ENCODE measurements around the gene JPH3. TPM values are rescaled to one million over a fixed set of nuclear protein-coding genes. Genes with fewer than 3 reads are reported as not detected.
"Not testable (repeated sequence)": the region's sequence is repeated elsewhere in the genome, so short reads cannot be mapped to it uniquely, and the experiment has no call there.

Gene JPH3
- total and polyA plus RNA-seq, 4 donors = 12.6 to 79.7 (median 54.0) TPM

- no peak overlapping the region for H3K4me3 ChIP-seq (ENCODE audit: low read depth, low read length)
- no peak overlapping the region for H3K27ac ChIP-seq (ENCODE audit: low read depth, low read length)
- H3K36me3 ChIP-seq (ENCODE audit: control insufficient read depth, insufficient read depth, low read length) = no peaks in the 10 kb centered on the region
- no peaks in the 10 kb centered on the region for H3K9me3 ChIP-seq (ENCODE audit: control insufficient read depth, insufficient read depth, low read length)
- peaks cover 23% of the 10 kb centered on the region for H3K4me1 ChIP-seq (ENCODE audit: control insufficient read depth, insufficient read depth, low read length)
- 39% methylated on average over 5 of the region's 11 CpGs for WGBS (ENCODE audit: insufficient coverage)
- DNase-seq (ENCODE audit: low read depth in 4 of 6, low spot score in 6 of 6) = peak in 1 of 6 donors; percentile 8
- no peaks in the 10 kb centered on the region for H3K27me3 ChIP-seq (ENCODE audit: control insufficient read depth, insufficient read depth, low read length)
Measured at GRCh38 chr16:87571868-87572244, 30.5 kb upstream of the JPH3 start.

GRCh38 chr16:87572959-87573358 lies 29.3 kb upstream of the JPH3 start:
- WGBS (ENCODE audit: insufficient coverage) = no CpG with 5 or more reads among the region's 6 CpGs
- Histone ChIP-seq H3K4me3 (ENCODE audit: low read depth, low read length) (no peak overlapping the region), H3K4me1 (ENCODE audit: control insufficient read depth, insufficient read depth, low read length) (peaks cover 23% of the 10 kb centered on the region)

GRCh38 chr16:87575027-87575804 lies 27.1 kb upstream of the JPH3 start:
- H3K27me3 ChIP-seq (ENCODE audit: control insufficient read depth, insufficient read depth, low read length) = no peaks in the 10 kb centered on the region
- peaks cover 19% of the 10 kb centered on the region for H3K4me1 ChIP-seq (ENCODE audit: control insufficient read depth, insufficient read depth, low read length)
- no peaks in the 10 kb centered on the region for H3K9me3 ChIP-seq (ENCODE audit: control insufficient read depth, insufficient read depth, low read length)
- no peak for DNase-seq (ENCODE audit: low read depth in 4 of 6, low spot score in 6 of 6)
- H3K36me3 ChIP-seq (ENCODE audit: control insufficient read depth, insufficient read depth, low read length) = no peaks in the 10 kb centered on the region
- no peak overlapping the region for H3K27ac ChIP-seq (ENCODE audit: low read depth, low read length)
- WGBS (ENCODE audit: insufficient coverage) = 57% methylated on average over 9 of the region's 13 CpGs
- no peak overlapping the region for H3K4me3 ChIP-seq (ENCODE audit: low read depth, low read length)

More at GRCh38 chr16:87572959-87573358, 29.3 kb upstream of the JPH3 start:
- no peaks in the 10 kb centered on the region for H3K9me3 ChIP-seq (ENCODE audit: control insufficient read depth, insufficient read depth, low read length)
- no peak for DNase-seq (ENCODE audit: low read depth in 4 of 6, low spot score in 6 of 6)
- H3K36me3 ChIP-seq (ENCODE audit: control insufficient read depth, insufficient read depth, low read length) = no peaks in the 10 kb centered on the region
- H3K27ac ChIP-seq (ENCODE audit: low read depth, low read length) = no peak overlapping the region
- no peaks in the 10 kb centered on the region for H3K27me3 ChIP-seq (ENCODE audit: control insufficient read depth, insufficient read depth, low read length)

GRCh38 chr16:87576171-87576570 lies 26.1 kb upstream of the JPH3 start:
- Histone ChIP-seq H3K36me3 (ENCODE audit: control insufficient read depth, insufficient read depth, low read length) (no peaks in the 10 kb centered on the region), H3K27ac (ENCODE audit: low read depth, low read length) (no peak overlapping the region), H3K27me3 (ENCODE audit: control insufficient read depth, insufficient read depth, low read length) (no peaks in the 10 kb centered on the region), H3K4me3 (ENCODE audit: low read depth, low read length) (no peak overlapping the region), H3K4me1 (ENCODE audit: control insufficient read depth, insufficient read depth, low read length) (peaks cover 10% of the 10 kb centered on the region), H3K9me3 (ENCODE audit: control insufficient read depth, insufficient read depth, low read length) (no peaks in the 10 kb centered on the region)
- no peak for DNase-seq (ENCODE audit: low read depth in 4 of 6, low spot score in 6 of 6)
- 44% methylated on average over 15 of the region's 16 CpGs for WGBS (ENCODE audit: insufficient coverage)

GRCh38 chr16:87578142-87578930 lies 24.0 kb upstream of the JPH3 start:
- H3K4me3 ChIP-seq (ENCODE audit: low read depth, low read length); H3K9me3 ChIP-seq (ENCODE audit: control insufficient read depth, insufficient read depth, low read length); H3K36me3 ChIP-seq (ENCODE audit: control insufficient read depth, insufficient read depth, low read length); H3K27me3 ChIP-seq (ENCODE audit: control insufficient read depth, insufficient read depth, low read length); DNase-seq (ENCODE audit: low read depth in 4 of 6, low spot score in 6 of 6); H3K27ac ChIP-seq (ENCODE audit: low read depth, low read length): not testable (repeated sequence)
- 100% methylated on average over 3 of the region's 16 CpGs for WGBS (ENCODE audit: insufficient coverage)
- peaks cover 17% of the 10 kb centered on the region for H3K4me1 ChIP-seq (ENCODE audit: control insufficient read depth, insufficient read depth, low read length)

GRCh38 chr16:87579691-87580090 lies 22.6 kb upstream of the JPH3 start:
- WGBS (ENCODE audit: insufficient coverage) = 91% methylated on average over 2 of the region's 4 CpGs
- no peak for DNase-seq (ENCODE audit: low read depth in 4 of 6, low spot score in 6 of 6)
- no peaks in the 10 kb centered on the region for H3K36me3 ChIP-seq (ENCODE audit: control insufficient read depth, insufficient read depth, low read length)
- H3K27ac ChIP-seq (ENCODE audit: low read depth, low read length) = no peak overlapping the region
- no peak overlapping the region for H3K4me3 ChIP-seq (ENCODE audit: low read depth, low read length)
- H3K4me1 ChIP-seq (ENCODE audit: control insufficient read depth, insufficient read depth, low read length) = peaks cover 24% of the 10 kb centered on the region
- H3K9me3 ChIP-seq (ENCODE audit: control insufficient read depth, insufficient read depth, low read length) = no peaks in the 10 kb centered on the region
- H3K27me3 ChIP-seq (ENCODE audit: control insufficient read depth, insufficient read depth, low read length) = no peaks in the 10 kb centered on the region

- 90% methylated on average over 2 of the region's 4 CpGs for WGBS (ENCODE audit: insufficient coverage)
- DNase-seq (ENCODE audit: low read depth in 4 of 6, low spot score in 6 of 6) = no peak
- Histone ChIP-seq H3K36me3 (ENCODE audit: control insufficient read depth, insufficient read depth, low read length) (no peaks in the 10 kb centered on the region), H3K9me3 (ENCODE audit: control insufficient read depth, insufficient read depth, low read length) (no peaks in the 10 kb centered on the region), H3K27ac (ENCODE audit: low read depth, low read length) (no peak overlapping the region), H3K27me3 (ENCODE audit: control insufficient read depth, insufficient read depth, low read length) (no peaks in the 10 kb centered on the region), H3K4me1 (ENCODE audit: control insufficient read depth, insufficient read depth, low read length) (peaks cover 24% of the 10 kb centered on the region), H3K4me3 (ENCODE audit: low read depth, low read length) (no peak overlapping the region)
Measured at GRCh38 chr16:87580855-87581261, 21.4 kb upstream of the JPH3 start.

- Histone ChIP-seq H3K4me1 (ENCODE audit: control insufficient read depth, insufficient read depth, low read length) (peaks cover 24% of the 10 kb centered on the region), H3K36me3 (ENCODE audit: control insufficient read depth, insufficient read depth, low read length) (no peaks in the 10 kb centered on the region), H3K4me3 (ENCODE audit: low read depth, low read length) (no peak overlapping the region), H3K9me3 (ENCODE audit: control insufficient read depth, insufficient read depth, low read length) (no peaks in the 10 kb centered on the region), H3K27me3 (ENCODE audit: control insufficient read depth, insufficient read depth, low read length) (no peaks in the 10 kb centered on the region), H3K27ac (ENCODE audit: low read depth, low read length) (peak overlapping the region; percentile 70)
- 83% methylated on average over 3 of the region's 7 CpGs for WGBS (ENCODE audit: insufficient coverage)
- DNase-seq (ENCODE audit: low read depth in 4 of 6, low spot score in 6 of 6) = peak in 2 of 6 donors; percentile 50 to 64
Measured at GRCh38 chr16:87581857-87582215, 20.5 kb upstream of the JPH3 start.

- WGBS (ENCODE audit: insufficient coverage) = 40% methylated on average over 29 of the region's 33 CpGs
- peak in 2 of 6 donors; percentile 39 to 66 for DNase-seq (ENCODE audit: low read depth in 4 of 6, low spot score in 6 of 6)
- no peaks in the 10 kb centered on the region for H3K9me3 ChIP-seq (ENCODE audit: control insufficient read depth, insufficient read depth, low read length)
- no peak overlapping the region for H3K4me3 ChIP-seq (ENCODE audit: low read depth, low read length)
- H3K27me3 ChIP-seq (ENCODE audit: control insufficient read depth, insufficient read depth, low read length) = no peaks in the 10 kb centered on the region
- H3K36me3 ChIP-seq (ENCODE audit: control insufficient read depth, insufficient read depth, low read length) = no peaks in the 10 kb centered on the region
- H3K4me1 ChIP-seq (ENCODE audit: control insufficient read depth, insufficient read depth, low read length) = peaks cover 24% of the 10 kb centered on the region
- H3K27ac ChIP-seq (ENCODE audit: low read depth, low read length) = peak overlapping the region; percentile 70
Measured at GRCh38 chr16:87582216-87582965, 19.9 kb upstream of the JPH3 start.

Measured in spinal cord (tissue), 10 donors.